ENCODE data around the gene UBD. TPM values are rescaled to one million over a fixed set of nuclear protein-coding genes. Genes with fewer than 3 reads are reported as not detected.

UBD gene
- total and polyA plus RNA-seq, 9 of the 15 experiments (the other 6 are each of a cell fraction or from before 2014, with no cell fraction given): not detected

DNA sequence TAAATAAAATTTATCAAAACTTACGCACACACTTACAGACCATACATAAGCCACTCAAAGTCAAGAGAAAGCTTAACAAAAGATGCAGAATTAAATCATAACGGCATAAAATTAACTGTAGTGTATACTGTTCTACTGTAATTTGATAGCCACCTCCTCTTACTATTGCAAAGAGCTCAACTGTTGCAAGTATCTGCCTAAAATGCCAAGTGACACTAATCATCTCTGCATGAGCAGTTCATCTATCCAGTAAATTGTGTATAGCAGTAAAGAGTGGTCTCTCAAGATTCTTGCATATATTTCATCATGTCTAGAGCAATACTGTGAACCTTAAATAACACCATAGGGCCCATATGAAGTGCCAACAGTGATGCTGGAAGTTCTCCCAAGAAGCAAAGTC is 37.7 kb upstream of the UBD start (continued):
- TF ChIP-seq ARID4B (CRISPR knock-in tag; IDR thresholded peaks at IDR 0.05): no peak
- TF ChIP-seq NCOR1 (IDR thresholded peaks at IDR 0.05): no peak
- TF ChIP-seq, protein P1, sequence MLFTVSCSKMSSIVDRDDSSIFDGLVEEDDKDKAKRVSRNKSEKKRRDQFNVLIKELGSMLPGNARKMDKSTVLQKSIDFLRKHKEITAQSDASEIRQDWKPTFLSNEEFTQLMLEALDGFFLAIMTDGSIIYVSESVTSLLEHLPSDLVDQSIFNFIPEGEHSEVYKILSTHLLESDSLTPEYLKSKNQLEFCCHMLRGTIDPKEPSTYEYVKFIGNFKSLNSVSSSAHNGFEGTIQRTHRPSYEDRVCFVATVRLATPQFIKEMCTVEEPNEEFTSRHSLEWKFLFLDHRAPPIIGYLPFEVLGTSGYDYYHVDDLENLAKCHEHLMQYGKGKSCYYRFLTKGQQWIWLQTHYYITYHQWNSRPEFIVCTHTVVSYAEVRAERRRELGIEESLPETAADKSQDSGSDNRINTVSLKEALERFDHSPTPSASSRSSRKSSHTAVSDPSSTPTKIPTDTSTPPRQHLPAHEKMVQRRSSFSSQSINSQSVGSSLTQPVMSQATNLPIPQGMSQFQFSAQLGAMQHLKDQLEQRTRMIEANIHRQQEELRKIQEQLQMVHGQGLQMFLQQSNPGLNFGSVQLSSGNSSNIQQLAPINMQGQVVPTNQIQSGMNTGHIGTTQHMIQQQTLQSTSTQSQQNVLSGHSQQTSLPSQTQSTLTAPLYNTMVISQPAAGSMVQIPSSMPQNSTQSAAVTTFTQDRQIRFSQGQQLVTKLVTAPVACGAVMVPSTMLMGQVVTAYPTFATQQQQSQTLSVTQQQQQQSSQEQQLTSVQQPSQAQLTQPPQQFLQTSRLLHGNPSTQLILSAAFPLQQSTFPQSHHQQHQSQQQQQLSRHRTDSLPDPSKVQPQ (CRISPR knock-in tag; IDR thresholded peaks at IDR 0.05; ENCODE audit: borderline replicate concordance): no peak
- no peak for TF ChIP-seq ZNF318 (IDR thresholded peaks at IDR 0.05; ENCODE audit: borderline replicate concordance in 1 of 2, low read depth in 1 of 2)
- TF ChIP-seq, protein P2, sequence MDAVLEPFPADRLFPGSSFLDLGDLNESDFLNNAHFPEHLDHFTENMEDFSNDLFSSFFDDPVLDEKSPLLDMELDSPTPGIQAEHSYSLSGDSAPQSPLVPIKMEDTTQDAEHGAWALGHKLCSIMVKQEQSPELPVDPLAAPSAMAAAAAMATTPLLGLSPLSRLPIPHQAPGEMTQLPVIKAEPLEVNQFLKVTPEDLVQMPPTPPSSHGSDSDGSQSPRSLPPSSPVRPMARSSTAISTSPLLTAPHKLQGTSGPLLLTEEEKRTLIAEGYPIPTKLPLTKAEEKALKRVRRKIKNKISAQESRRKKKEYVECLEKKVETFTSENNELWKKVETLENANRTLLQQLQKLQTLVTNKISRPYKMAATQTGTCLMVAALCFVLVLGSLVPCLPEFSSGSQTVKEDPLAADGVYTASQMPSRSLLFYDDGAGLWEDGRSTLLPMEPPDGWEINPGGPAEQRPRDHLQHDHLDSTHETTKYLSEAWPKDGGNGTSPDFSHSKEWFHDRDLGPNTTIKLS (IDR thresholded peaks at IDR 0.05; ENCODE audit: borderline replicate concordance, low read depth): no peak
- no peak for TF ChIP-seq L3MBTL2 (IDR thresholded peaks at IDR 0.05)
- TF ChIP-seq PHB2 (IDR thresholded peaks at IDR 0.05; ENCODE audit: low read depth): no peak
- no peak for TF ChIP-seq ZNF3 (CRISPR knock-in tag; IDR thresholded peaks at IDR 0.05)
- no peak for TF ChIP-seq NELFE (IDR thresholded peaks at IDR 0.05; ENCODE audit: insufficient read depth, insufficient read length)
- no peak for TF ChIP-seq PHF20 (IDR thresholded peaks at IDR 0.05; ENCODE audit: partially characterized antibody)
- TF ChIP-seq BRD9 (IDR thresholded peaks at IDR 0.05; ENCODE audit: low read depth, partially characterized antibody): no peak
